NCI-H2171 treated with DMSO at 0.1 percent for 48 hours (cell line): ENCODE results near the gene LEF1.
A peak's percentile ranks its signal among the peaks of the same experiment; 100 is the strongest.
"Not testable (repeated sequence)": the region's sequence is repeated elsewhere in the genome, so short reads cannot be mapped to it uniquely, and the experiment has no call there.

Experiments
- DNase-seq: peaks from one replicate; lab custom pipeline; 2025; lab: John Stamatoyannopoulos, UW

The LEF1 gene

GRCh38 chr4:108034565-108034964 lies 134.2 kb downstream of the LEF1 start:
- no peak for DNase-seq

GRCh38 chr4:108033348-108033747 lies 135.4 kb downstream of the LEF1 start:
- no peak for DNase-seq

GRCh38 chr4:108031427-108032083 lies 137.2 kb downstream of the LEF1 start:
- DNase-seq = no peak

- peak; percentile 4 for DNase-seq
Measured at GRCh38 chr4:108030332-108030731, 138.4 kb downstream of the LEF1 start.

- no peak for DNase-seq
Measured at GRCh38 chr4:108029731-108030130, 139.0 kb downstream of the LEF1 start.

- DNase-seq = no peak
Measured at GRCh38 chr4:108029016-108029720, 139.6 kb downstream of the LEF1 start.

GRCh38 chr4:108024878-108025165 lies 143.9 kb downstream of the LEF1 start:
- DNase-seq = no peak

- no peak for DNase-seq
Measured at GRCh38 chr4:108024085-108024877, 144.5 kb downstream of the LEF1 start.

- no peak for DNase-seq
Measured at GRCh38 chr4:108018884-108019187, 149.9 kb downstream of the LEF1 start.

- peak; percentile 2 for DNase-seq
Measured at GRCh38 chr4:108018040-108018883, 150.5 kb downstream of the LEF1 start.

GRCh38 chr4:108013955-108014354 lies 154.8 kb downstream of the LEF1 start:
- DNase-seq = no peak

GRCh38 chr4:108013327-108013726 lies 155.4 kb downstream of the LEF1 start:
- DNase-seq = no peak

- DNase-seq = not testable (repeated sequence)
Measured at GRCh38 chr4:108012382-108012781, 156.3 kb downstream of the LEF1 start.

- DNase-seq = no peak
Measured at GRCh38 chr4:108010167-108010566, 158.6 kb downstream of the LEF1 start.

- no peak for DNase-seq
Measured at GRCh38 chr4:108008721-108009120, 160.0 kb downstream of the LEF1 start.

GRCh38 chr4:108007984-108008383 lies 160.7 kb downstream of the LEF1 start:
- no peak for DNase-seq

GRCh38 chr4:108006361-108006760 lies 162.4 kb downstream of the LEF1 start:
- no peak for DNase-seq

GRCh38 chr4:108005807-108006206 lies 162.9 kb downstream of the LEF1 start:
- DNase-seq = no peak

- DNase-seq = no peak
Measured at GRCh38 chr4:108004646-108005045, 164.1 kb downstream of the LEF1 start.

GRCh38 chr4:108003982-108004515 lies 164.7 kb downstream of the LEF1 start:
- DNase-seq = no peak

- DNase-seq = no peak
Measured at GRCh38 chr4:108001540-108002135, 167.1 kb downstream of the LEF1 start.
